HAP-1 (cell line): Measurements from ENCODE around the gene SEBOX.
"Not testable (repeated sequence)": the region's sequence is repeated elsewhere in the genome, so short reads cannot be mapped to it uniquely, and the experiment has no call there.

ENCODE experiments used
- DNase-seq, 2 experiments: peaks; one replicate each; pipeline ENCODE4 v3.0.0-alpha.2; 2016 to 2020; ENCODE audit warnings: low spot score in 2 of 2
- H3K27me3 ChIP-seq: fragments of 250-450 bp; sonication (Bioruptor Pico); 2 replicates; pipeline ENCODE4 v1.5.1; 2020; ENCODE audit warnings: low read depth, mild to moderate bottlenecking, moderate library complexity
- H3K36me3 ChIP-seq: fragments of 250-450 bp; sonication (Bioruptor Pico); replicated peaks from 2 replicates; pipeline ENCODE4 v1.5.1; 2020; ENCODE audit warnings: mild to moderate bottlenecking
- H3K4me1 ChIP-seq: fragments of 250-450 bp; sonication (Bioruptor Pico); 2 replicates; pipeline ENCODE4 v1.5.1; 2020; ENCODE audit warnings: mild to moderate bottlenecking
- H3K4me3 ChIP-seq: fragments of 250-450 bp; sonication (Bioruptor Pico); 2 replicates; pipeline ENCODE4 v1.5.1; 2020; ENCODE audit warnings: mild to moderate bottlenecking, moderate library complexity
- H3K9me3 ChIP-seq: fragments of 250-450 bp; sonication (Bioruptor Pico); 2 replicates; pipeline ENCODE4 v1.5.1; 2020; ENCODE audit warnings: mild to moderate bottlenecking, moderate library complexity
- in situ Hi-C: fragments of 300-500 bp; cut with MboI; formaldehyde crosslinking; loops from 3 replicates; pipeline ENCODE4 v1.14.3; 2020; ENCODE audit warnings: low sequenced_read_pairs, inconsistent platforms, mixed read lengths

Gene SEBOX

DNA sequence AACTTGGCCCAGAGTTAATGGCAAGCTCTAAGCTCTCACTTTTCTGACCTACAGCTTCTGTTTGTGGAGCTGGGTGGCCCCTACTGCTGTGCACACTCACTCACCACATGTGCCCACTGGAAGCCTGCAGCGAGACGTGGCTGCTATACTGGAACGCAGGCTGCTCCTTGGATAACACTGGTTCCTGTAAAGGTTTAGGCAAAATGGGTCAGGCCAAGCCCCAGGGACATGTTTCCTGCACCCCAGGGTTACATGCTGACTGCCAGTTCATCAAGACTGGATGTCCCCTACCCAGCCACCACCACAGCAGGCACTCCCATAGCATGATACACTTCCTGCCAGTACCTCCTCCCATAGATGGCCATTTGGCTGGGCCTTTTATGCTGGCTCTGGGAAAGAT, 16.0 kb downstream of the SEBOX start:
- in situ Hi-C loops, result no loop called here
- H3K36me3 ChIP-seq, result peaks cover 78% of the 10 kb centered on the region
- H3K4me3 ChIP-seq, result no peak overlapping the region
- H3K4me1 ChIP-seq, result no peaks in the 10 kb centered on the region
- no peaks in the 10 kb centered on the region for H3K9me3 ChIP-seq
- H3K27me3 ChIP-seq, result no peaks in the 10 kb centered on the region
- DNase-seq, result no peak

GRCh38 chr17:28347261-28347891, 17.6 kb downstream of the SEBOX start:
- no peak for DNase-seq
- Histone ChIP-seq H3K4me1 (no peaks in the 10 kb centered on the region), H3K27me3 (no peaks in the 10 kb centered on the region), H3K36me3 (peaks cover 68% of the 10 kb centered on the region), H3K9me3 (no peaks in the 10 kb centered on the region), H3K4me3 (no peak overlapping the region)
- in situ Hi-C loops, result no loop called here

- peaks cover 71% of the 10 kb centered on the region for H3K36me3 ChIP-seq
- no peak overlapping the region for H3K4me3 ChIP-seq
- in situ Hi-C loops, result no loop called here
- no peaks in the 10 kb centered on the region for H3K9me3 ChIP-seq
- DNase-seq, result no peak
- H3K27me3 ChIP-seq, result no peaks in the 10 kb centered on the region
- no peaks in the 10 kb centered on the region for H3K4me1 ChIP-seq
Observed at GRCh38 chr17:28346746-28347246, 18.2 kb downstream of the SEBOX start.

GRCh38 chr17:28346199-28346580, 18.8 kb downstream of the SEBOX start:
- Histone ChIP-seq H3K4me3 (no peak overlapping the region), H3K4me1 (no peaks in the 10 kb centered on the region), H3K36me3 (peaks cover 71% of the 10 kb centered on the region), H3K9me3 (no peaks in the 10 kb centered on the region), H3K27me3 (no peaks in the 10 kb centered on the region)
- no peak for DNase-seq
- in situ Hi-C loops, result no loop called here

GRCh38 chr17:28345419-28346198, 19.4 kb downstream of the SEBOX start:
- H3K27me3 ChIP-seq, result no peaks in the 10 kb centered on the region
- H3K9me3 ChIP-seq, result no peaks in the 10 kb centered on the region
- DNase-seq, result no peak
- peaks cover 68% of the 10 kb centered on the region for H3K36me3 ChIP-seq
- no peaks in the 10 kb centered on the region for H3K4me1 ChIP-seq
- in situ Hi-C loops, result no loop called here
- no peak overlapping the region for H3K4me3 ChIP-seq

DNA sequence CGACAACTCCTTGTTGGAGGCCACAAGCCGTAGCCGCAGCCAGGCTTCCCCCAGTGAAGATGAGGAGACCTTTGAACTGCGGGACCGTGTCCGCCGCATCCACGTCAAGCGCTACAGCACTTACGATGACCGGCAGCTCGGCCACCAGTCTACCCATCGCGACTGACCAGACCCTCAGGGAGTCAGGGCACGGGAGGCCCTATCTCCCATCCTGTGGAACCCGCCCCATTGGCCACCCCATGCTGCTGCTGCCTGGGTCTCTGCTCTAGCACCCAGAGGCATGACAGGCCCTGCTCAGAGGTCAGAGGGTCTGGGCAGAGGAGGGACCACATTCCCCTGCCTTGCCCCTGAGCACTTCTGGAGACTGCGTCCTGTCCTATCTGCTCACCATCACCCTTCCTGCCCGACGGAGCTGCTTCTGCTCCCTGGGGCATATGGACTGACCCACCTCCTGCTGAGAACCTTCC, 20.5 kb downstream of the SEBOX start:
- in situ Hi-C loops, result no loop called here
- Histone ChIP-seq H3K4me1 (no peaks in the 10 kb centered on the region), H3K36me3 (peaks cover 56% of the 10 kb centered on the region), H3K27me3 (no peaks in the 10 kb centered on the region), H3K4me3 (no peak overlapping the region), H3K9me3 (no peaks in the 10 kb centered on the region)
- no peak for DNase-seq

DNA sequence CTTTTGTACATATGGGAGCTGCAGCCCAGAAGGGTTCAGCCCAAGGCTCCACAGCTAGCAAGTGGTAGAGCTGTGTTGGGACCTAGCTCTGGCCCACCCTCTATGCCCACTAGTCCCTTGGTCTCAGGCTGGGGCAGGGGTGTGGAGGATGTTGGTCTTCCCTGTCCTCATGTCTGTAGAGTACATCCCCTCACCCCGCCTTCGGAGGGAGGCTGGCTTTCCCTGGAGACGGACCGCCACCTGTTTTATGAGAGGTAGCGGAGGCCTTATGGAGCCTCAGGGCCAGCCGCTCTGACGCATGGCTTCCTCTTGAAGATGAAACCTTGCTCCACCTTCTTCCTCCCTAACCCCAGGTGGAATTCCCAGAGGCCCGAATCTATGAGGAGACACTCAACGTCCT, 21.0 kb downstream of the SEBOX start:
- Histone ChIP-seq H3K36me3 (peaks cover 55% of the 10 kb centered on the region), H3K4me1 (no peaks in the 10 kb centered on the region)
- no peak for DNase-seq

DNA sequence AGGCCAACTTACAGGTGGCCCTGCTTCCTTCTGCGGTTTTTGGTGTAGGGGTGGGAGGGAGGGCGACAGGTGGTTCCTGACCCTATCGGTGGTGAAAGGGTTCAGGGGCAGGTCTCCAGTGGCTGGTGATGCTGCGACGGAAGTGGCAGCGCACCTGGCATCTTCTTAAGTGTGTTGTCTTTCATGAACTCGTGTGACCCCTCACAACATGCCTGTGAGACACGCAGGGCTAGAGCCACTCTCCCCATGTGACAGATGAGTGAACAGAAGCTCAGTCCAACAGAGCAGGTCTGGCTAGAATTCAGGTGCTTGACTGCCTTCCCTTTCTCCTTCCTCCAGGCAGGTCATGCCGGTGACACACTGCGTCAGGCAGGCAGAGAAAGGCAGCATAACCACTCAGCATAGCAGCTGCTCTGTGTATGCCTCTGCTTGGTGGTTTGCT, 21.5 kb downstream of the SEBOX start:
- Histone ChIP-seq H3K27me3 (no peaks in the 10 kb centered on the region), H3K4me1 (no peaks in the 10 kb centered on the region), H3K9me3 (no peaks in the 10 kb centered on the region), H3K4me3 (no peak overlapping the region), H3K36me3 (peaks cover 50% of the 10 kb centered on the region)
- DNase-seq, result no peak
- in situ Hi-C loops, result no loop called here

More for the DNA sequence above, 21.0 kb downstream of the SEBOX start:
- no peaks in the 10 kb centered on the region for H3K27me3 ChIP-seq
- in situ Hi-C loops, result no loop called here
- no peak overlapping the region for H3K4me3 ChIP-seq
- no peaks in the 10 kb centered on the region for H3K9me3 ChIP-seq

DNA sequence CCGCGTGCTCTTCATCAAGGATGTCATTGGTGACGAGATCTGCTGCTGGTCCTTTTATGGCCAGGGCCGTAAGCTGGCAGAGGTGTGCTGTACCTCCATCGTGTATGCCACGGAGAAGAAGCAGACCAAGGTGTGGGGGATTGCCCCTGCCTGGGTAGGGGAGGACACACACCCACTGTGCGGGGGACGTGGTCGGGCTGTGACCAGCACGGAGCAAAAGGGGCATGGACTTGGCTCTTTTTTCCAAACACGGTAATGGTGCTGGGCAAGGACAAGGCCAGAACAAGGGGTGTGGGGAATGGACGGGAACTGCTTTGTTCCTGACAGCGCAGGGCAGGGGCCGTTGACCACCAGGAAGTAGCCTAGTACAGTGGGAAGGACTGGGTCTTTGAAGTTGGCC, 22.7 kb downstream of the SEBOX start:
- Histone ChIP-seq H3K27me3 (no peaks in the 10 kb centered on the region), H3K4me3 (no peak overlapping the region), H3K9me3 (no peaks in the 10 kb centered on the region), H3K4me1 (no peaks in the 10 kb centered on the region), H3K36me3 (peaks cover 38% of the 10 kb centered on the region)
- in situ Hi-C loops, result no loop called here
- DNase-seq, result no peak

DNA sequence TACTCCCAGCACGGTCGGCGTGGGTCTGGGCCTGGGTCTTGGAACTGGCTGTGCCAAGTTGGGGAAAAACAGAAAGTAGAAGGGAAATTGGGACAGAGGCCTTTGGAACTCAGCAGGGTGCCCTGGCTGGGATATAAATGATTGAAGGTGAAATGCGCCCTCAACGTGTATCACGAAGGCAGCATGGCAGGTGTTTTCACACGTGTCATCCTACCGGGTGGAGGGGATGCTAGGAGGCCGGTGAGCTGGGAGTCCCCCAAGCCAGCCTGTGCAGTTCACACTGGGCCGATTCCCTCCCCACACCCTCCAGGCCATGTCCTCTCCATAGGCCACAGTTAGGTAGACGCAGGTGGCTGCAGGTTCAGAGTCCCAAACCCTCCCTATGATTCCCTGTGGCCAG, 23.5 kb downstream of the SEBOX start:
- in situ Hi-C loops, result no loop called here
- no peak for DNase-seq
- no peaks in the 10 kb centered on the region for H3K27me3 ChIP-seq
- H3K36me3 ChIP-seq, result peaks cover 30% of the 10 kb centered on the region
- no peaks in the 10 kb centered on the region for H3K9me3 ChIP-seq
- no peak overlapping the region for H3K4me3 ChIP-seq
- H3K4me1 ChIP-seq, result peaks cover 4% of the 10 kb centered on the region

DNA sequence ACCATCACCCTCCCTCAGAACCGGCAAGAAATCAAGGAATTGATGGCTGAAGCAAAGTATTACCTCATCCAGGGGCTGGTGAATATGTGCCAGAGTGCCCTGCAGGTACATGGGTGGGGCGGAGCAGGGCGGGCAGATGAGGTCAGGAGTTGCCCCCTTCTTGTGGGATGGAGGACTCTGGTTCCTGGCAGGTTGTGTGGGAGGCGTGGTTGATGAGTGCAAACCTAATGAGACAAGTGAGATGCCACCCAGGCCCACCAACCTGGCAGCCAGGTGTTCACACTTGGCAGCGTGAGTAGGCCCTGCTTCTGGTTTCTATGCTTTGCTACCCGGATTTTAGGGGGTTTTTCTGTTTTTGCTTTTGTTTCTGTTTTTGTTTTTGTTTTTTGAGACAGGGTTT, 24.6 kb downstream of the SEBOX start:
- no peak for DNase-seq
- Histone ChIP-seq H3K36me3 (peaks cover 19% of the 10 kb centered on the region), H3K27me3 (no peaks in the 10 kb centered on the region), H3K4me3 (no peak overlapping the region), H3K9me3 (no peaks in the 10 kb centered on the region), H3K4me1 (peaks cover 6% of the 10 kb centered on the region)
- in situ Hi-C loops, result no loop called here

GRCh38 chr17:28339431-28339830, 25.6 kb downstream of the SEBOX start:
- no peaks in the 10 kb centered on the region for H3K9me3 ChIP-seq
- no peak overlapping the region for H3K4me3 ChIP-seq
- in situ Hi-C loops, result no loop called here
- no peaks in the 10 kb centered on the region for H3K27me3 ChIP-seq
- peaks cover 9% of the 10 kb centered on the region for H3K4me1 ChIP-seq
- peaks cover 18% of the 10 kb centered on the region for H3K36me3 ChIP-seq
- DNase-seq, result no peak

- DNase-seq, H3K9me3 ChIP-seq, H3K27me3 ChIP-seq, in situ Hi-C loops, H3K4me3 ChIP-seq: not testable (repeated sequence)
- peaks cover 18% of the 10 kb centered on the region for H3K36me3 ChIP-seq
- peaks cover 12% of the 10 kb centered on the region for H3K4me1 ChIP-seq
Observed at GRCh38 chr17:28338769-28339212, 26.2 kb downstream of the SEBOX start.

GRCh38 chr17:28338056-28338768, 26.8 kb downstream of the SEBOX start:
- Histone ChIP-seq H3K4me1 (peaks cover 12% of the 10 kb centered on the region), H3K27me3 (no peaks in the 10 kb centered on the region), H3K36me3 (peaks cover 18% of the 10 kb centered on the region), H3K9me3 (no peaks in the 10 kb centered on the region), H3K4me3 (no peak overlapping the region)
- DNase-seq, result no peak
- in situ Hi-C loops, result no loop called here
